HG03520 (cell line): Measurements from ENCODE around the gene CXCR5.

ENCODE experiments used
- ATAC-seq: cut with Tn5 transposase; IDR thresholded peaks from one replicate; pipeline ENCODE4 v1.9.1; 2021; ENCODE audit warnings: mild to moderate bottlenecking, moderate library complexity; ENCODE audit not compliant: unreplicated experiment

CXCR5 gene

DNA sequence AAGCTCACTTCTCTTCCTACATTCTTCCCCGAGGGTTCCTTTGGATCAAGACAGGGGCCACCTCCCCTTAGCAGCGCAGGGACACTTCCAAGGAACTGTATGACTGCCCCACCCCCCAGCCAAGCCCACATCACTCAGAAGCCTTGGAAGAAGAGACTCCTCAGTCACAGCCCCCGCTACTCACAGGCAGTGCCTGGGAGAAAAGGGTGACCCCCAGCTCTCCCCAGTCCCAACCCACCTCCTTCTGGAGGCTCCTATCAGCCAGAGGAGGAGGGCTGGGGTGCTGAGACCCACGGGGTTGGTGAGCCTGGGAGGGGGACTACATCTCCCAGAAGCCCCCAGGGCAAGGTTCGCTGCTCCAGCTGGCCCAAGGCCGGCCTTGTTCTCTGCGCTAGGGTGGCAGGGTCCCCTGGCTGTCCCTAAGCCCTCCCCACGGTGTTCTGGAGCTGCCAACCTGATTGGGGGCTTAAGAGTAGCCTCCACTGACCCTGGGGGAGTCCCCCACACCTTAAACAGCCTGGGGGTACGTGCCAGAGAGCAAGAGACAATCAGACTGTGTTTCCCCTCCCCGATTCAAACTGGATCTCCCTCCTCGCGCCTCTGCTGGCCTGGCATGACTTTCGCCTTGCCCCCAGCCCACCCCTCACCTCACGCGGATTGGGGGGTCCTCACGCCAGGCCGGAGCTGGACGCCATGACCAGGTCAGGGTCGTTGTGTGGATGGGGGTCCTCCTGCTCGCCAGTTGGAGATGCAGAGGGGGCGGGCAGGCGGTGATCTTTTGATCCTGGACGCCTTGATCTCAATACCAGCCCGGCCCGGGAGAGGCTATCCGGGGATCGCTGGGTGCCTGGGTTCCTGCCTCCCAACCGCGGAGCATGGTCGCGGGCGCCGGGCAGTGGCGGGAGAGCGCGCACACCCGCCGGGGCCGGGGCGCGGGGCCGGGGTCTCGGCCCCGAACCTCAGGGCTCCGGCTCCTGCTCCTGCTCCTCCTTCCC, 41.2 kb downstream of the CXCR5 start:
- ATAC-seq, result no peak

DNA sequence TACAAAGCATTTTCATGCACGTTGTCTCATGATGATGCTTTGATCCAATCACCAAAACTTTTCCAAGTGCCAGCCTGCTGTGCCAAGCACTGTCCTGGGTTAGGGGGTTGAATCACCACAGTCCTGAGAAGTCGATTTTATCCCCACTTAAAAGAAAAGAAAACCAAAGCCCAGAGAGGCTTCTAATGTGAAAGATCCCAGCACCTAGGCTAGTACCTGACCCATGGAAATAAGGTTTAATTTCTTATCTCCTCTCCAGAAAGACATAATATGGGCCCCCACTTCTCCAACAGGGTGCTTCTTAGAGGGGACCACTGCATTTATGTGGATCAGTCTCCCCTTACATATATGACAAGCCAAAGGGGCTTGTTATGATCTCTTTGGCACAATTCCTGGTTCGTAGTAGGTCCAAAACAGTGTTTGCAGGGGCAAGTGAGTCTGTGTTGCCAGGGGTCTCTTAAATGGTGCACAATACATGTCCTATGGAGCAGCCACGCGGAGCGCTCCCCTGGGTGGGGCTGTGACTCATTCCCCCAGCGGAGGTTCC, 43.9 kb downstream of the CXCR5 start:
- no peak for ATAC-seq

DNA sequence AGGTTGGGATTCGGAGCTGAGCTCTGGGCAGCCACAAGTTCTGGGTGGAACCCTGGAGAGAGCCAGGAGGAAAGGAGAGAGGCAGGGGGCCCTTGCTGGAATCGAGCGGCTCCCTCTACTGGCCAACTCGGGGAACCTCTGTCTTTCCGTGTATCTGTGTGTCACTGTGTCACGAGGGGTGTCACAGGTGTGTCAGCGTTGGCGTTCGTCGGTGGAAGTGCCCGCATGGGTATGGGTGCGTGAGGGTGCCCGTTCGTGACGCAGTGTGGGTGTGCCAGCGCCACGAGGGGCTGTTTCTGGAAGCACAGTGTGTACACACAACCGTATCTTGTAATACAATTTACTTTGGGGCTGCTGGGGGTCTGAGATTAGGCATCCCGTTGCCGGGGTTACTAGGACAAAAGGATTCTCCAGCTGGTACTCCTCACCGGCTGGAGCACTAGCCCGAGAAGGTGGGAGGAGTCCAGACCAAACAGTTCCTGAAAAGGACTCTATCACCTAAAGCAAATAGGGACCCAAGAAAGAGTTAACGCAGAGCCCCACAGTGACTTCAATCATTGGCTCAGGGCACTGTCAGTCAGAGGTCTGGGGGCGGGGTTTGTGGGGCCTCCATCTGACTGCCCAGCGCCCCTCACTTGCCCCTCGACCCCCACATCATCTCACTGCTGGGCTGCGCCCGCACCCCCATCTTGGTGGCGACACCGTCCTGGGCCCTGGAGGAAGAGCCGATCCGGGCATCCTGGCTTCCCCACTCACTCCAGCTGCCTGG, 44.6 kb downstream of the CXCR5 start:
- peak; percentile 36 for ATAC-seq

DNA sequence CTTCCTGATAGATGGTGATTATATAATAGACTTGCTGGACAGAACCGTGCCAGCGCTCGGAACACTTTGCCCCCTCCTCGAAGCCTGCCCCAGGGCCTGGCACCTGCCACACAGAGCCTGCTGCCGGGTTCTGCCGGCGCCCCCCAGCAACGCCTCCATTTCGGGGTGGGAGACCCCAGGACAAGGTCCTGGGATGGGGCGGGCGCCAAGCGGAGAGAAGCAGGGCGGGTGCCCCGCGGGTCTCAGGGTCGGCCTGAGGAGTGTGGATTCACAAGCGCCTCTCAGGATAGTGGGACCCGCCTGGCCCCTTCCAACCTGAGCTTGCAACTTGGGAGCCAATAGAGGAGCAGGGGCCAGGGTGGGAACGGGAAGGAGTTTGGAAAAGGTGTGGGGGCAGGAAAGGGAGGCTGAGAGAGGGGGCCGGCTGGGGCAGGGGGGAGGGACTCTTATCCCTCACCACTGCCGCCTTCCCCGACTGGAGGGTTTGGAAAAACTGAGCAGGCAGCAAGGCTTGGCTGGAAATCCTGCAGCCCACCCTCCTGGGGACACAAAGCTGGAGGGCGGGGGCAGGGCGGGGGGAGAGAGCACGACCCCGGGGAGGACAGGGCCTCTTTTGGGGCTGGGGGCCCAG, 45.3 kb downstream of the CXCR5 start:
- ATAC-seq, result no peak

DNA sequence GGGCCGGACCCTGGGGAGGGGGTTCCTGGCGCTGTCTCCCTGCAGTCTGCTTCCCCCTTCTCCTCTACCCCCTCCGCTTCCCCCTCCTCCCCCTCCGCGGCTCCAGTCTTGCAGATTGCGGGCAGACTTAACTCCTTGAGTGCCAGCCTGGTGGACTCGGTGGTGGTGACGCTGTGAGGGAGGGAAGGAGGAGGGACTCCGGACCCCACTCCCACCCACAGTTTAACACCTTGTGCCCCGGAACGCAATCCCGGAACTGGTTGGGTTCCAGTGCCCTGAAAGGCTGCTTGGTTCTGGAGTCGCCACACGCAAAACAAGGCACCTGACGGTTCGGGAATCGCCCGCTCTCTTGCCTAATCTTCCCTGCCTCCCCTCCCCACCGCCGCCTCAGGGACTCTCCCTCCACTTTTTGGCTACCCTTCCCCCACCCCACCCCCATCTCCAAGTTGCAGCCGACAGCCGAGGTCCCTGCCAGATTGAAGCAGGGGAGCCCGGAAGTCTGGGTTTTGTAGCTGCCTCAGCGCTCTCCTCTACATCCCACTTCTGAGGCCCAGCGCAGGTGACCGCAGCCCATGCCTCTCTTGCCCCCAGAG, 45.9 kb downstream of the CXCR5 start:
- ATAC-seq, result no peak

DNA sequence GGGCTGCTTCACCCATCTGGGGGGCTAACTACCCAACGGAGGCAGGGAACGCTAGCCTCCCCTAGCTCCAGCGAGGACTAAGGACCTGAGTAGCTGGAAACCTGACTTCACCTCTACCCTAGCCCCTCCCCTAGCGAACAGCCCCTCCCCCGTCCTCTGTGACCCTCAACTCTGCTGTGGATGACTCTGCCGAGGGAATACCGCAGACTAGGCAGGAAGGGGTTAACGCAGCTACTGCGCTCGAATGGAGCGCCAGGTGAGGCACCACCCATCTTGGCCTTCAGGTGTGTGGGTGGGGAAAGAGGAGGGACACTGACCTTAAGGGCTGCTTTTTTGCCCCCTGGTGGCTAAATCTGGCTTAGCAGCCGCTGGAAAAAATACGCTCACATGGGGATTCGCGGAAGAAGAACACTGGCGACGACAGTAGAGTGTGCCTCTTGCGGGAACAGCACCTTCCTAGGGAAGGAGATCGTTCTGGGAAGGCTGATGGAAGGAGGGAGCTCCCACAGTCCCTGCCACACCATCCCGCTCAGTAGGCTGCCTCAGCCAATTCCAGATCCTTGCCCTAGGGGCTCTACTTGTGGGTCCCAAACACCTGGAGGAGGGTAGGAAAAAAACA, 46.5 kb downstream of the CXCR5 start:
- ATAC-seq, result no peak

DNA sequence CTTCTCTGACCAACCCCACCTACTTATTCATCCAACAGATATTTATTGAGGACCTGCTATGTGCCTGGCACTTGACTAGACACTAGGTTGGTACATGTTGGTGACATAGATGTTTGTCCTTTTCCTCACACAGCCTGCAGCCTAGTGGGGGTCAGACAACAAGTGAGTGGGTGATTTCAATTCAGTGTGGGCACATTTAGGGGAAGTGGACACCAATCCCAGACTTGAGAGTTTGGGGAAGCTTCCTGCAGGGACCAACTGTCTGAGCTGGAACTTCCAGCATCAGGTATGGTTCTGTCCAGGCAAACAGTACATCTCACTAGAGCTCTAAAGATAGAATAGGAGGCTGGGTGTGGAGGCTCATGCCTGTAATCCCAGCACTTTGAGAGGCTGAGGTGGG, 47.9 kb downstream of the CXCR5 start:
- no peak for ATAC-seq

DNA sequence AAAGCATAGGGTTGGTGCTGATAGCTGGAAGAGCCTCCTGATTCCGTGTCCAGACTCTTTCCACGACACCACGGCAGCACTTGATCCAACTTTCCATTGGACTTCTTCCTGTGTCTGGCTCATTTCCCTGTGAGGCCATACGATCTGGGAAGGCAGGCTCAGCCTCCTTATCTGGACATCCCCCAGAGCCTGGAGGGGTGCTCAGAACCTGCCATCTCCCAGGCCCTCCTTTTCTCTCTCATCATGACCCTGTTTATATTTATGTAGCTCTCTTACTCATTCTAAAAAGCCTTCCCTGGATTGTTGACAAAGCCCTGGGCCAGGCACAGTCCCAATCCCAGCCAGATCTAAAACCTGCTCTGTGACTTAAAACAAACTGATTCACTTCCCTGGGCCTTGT, 49.8 kb downstream of the CXCR5 start:
- no peak for ATAC-seq

DNA sequence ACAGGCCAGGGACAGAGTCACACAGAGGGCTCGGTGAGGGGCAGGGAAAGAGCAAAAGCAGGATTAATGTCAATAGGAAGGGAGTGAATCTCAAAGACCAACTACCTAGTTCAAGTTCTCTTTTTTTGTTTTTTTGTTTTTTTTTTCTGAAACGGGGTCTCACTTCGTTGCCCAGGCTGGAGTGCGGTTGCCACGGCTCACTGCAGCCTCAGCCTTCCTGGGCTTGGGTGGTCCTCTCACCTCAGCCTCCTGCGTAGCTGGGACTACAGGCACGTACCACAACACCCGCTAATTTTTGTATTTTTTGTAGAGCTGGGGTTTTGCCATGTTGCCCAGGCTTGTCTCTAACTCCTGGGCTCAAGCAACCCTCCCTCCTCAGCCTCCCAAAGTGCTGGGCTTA, 51.7 kb downstream of the CXCR5 start:
- ATAC-seq, result no peak

DNA sequence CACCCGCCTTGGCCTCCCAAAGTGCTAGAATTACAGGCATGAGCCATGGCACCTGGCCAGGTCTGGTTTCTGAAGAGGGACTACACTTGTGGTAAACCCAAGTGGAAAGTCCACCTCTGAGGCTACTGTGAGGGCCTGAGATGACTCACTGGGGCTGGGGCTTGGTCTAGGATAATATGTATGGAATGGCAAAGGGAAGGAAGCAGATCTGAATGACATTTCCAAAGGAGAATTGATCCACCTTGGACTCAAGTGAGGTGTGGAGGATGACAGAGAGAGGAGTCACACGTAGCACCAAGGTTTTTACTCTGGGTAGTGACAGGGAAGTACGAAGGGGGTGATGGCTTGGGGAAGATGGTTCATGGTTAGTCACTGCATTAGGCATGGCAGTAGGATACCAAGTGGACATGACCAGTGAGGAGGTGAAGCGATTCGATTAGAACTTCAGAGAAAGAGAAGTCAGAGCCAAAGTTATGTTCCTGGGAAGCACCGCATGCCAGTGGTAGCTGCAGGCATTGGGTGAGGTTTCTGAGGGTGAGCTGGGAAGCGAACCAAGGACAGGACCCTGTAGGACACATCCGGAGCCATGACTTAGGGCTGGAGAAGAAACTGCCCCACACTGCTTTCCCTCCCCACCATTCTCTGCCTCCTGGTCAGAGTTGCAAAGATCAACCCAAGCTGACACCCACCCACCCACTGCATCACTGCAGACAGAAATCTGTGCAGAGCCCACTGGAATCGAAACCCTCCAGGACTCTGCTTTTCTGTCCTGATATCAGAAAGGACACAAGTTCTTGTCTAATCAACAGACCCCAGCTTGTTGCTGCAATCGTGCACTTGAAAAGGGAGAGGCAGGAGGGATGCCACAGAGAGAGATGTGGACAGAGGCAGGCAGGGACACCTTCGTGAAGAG, 55.1 kb downstream of the CXCR5 start:
- no peak for ATAC-seq

DNA sequence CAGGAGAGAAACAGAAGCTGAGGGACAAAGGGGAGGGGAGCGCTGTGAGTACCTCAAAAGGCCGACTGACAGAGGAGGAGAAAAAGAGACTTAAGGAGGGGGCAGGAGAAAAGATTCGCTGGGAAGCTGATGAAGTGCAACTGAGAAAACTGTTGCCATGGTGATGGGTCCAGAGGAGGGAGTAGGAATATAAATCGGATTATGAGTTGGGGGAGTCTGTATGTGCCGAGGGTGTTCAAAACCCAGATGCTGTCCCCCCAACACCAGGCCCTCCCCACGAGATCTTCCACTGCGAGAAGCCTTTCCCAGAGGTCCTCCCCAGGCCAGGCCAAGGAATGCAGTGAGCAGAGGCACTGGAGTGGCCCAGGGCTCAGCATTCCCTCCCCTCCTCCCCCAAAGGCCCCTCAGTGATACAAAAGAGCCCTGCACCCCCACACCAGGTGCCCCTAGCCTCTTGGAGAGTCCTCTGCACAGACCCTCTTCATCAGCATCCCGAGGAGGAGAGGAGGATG, 55.8 kb downstream of the CXCR5 start:
- ATAC-seq, result no peak

DNA sequence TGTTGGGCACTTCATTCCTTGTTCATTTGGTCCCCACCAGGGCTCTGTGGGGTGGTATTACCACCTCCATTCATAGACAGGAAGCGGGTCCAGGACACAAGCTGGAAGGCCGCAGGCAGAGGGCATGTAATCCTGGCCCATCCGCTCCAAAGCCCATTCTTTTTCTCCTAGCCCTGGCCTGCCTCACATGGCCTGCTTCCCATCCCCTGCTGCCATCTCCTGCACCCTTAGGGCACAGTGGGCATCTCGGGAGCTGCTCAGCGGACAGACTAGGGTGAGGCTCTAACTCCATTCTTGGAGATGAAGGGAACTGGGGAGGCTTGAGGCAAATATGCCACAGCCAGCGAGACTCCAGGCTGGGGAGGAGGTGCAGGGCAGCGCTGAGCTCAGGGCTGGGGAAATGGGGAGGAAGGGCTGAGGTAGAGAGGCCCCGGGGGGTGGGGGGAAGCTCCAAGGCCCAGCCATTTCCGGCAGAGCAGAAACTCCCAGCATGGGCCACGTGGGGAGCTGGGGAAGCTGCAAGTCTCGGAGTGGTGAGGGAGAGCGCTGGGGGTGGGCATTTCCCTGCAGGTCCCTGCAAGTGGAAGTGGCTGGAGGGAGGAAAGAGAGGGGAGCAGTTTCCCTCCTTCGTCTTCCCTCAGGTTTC, 56.4 kb downstream of the CXCR5 start:
- ATAC-seq, result no peak

DNA sequence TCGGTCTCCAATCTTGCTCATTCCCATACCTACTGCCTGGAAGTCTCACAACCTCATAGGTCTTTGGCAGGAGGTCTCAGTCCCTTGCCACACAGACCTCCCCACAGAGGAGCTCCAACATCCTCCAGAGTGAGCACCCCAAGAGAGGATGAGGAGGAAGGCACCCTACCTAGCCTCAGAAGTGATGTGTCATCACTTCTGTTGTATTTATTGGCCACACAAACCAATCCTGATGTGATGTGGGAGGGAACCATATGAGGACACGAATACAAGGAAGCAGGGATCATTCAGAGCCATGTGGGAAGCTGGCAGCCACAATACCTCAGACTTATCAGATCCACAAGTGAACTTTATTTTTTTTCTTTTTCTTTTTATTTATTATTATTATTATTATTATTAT, 63.4 kb downstream of the CXCR5 start:
- ATAC-seq, result no peak
